GM18520 (cell line): ENCODE data around the gene HINT3.
"Not testable (repeated sequence)": the region's sequence is repeated elsewhere in the genome, so short reads cannot be mapped to it uniquely, and the experiment has no call there.

Experiments
- ATAC-seq: cut with Tn5 transposase; IDR thresholded peaks from one replicate; pipeline ENCODE4 v1.9.1; 2021; ENCODE audit not compliant: unreplicated experiment

HINT3 gene

GRCh38 chr6:125959041-125959440 is 2.5 kb downstream of the HINT3 start:
- no peak for ATAC-seq

GRCh38 chr6:125961117-125961516 is 4.5 kb downstream of the HINT3 start:
- ATAC-seq = no peak

- ATAC-seq = no peak
Measured at GRCh38 chr6:125962900-125963497, 6.4 kb downstream of the HINT3 start.

GRCh38 chr6:125963817-125964216 is 7.2 kb downstream of the HINT3 start:
- ATAC-seq = no peak

- no peak for ATAC-seq
Measured at GRCh38 chr6:125966569-125966968, 10.0 kb downstream of the HINT3 start.

- peak; percentile 55 for ATAC-seq
Measured at GRCh38 chr6:125968493-125968892, 11.9 kb downstream of the HINT3 start.

GRCh38 chr6:125970760-125971159 is 14.2 kb downstream of the HINT3 start:
- ATAC-seq = no peak

GRCh38 chr6:125972478-125972877 is 15.9 kb downstream of the HINT3 start:
- not testable (repeated sequence) for ATAC-seq

GRCh38 chr6:125974214-125974866 is 17.8 kb downstream of the HINT3 start:
- ATAC-seq = peak; percentile 68

- ATAC-seq = no peak
Measured at GRCh38 chr6:125979101-125979500, 22.5 kb downstream of the HINT3 start.

- ATAC-seq = no peak
Measured at GRCh38 chr6:125981571-125982185, 25.1 kb downstream of the HINT3 start.

GRCh38 chr6:125983246-125983945 is 26.8 kb downstream of the HINT3 start:
- ATAC-seq = no peak

- no peak for ATAC-seq
Measured at GRCh38 chr6:125984311-125984710, 27.7 kb downstream of the HINT3 start.

- no peak for ATAC-seq
Measured at GRCh38 chr6:125985522-125985921, 29.0 kb downstream of the HINT3 start.

GRCh38 chr6:125985979-125986300 is 29.4 kb downstream of the HINT3 start:
- ATAC-seq = no peak

- ATAC-seq = peak; percentile 95
Measured at GRCh38 chr6:125986301-125987025, 29.9 kb downstream of the HINT3 start, which contains the start of gene TRMT11. Gene TRMT11, plus strand, starts transcription at chr6:125986540. Its CDS starts 11 bp downstream, at chr6:125986551.

- no peak for ATAC-seq
Measured at GRCh38 chr6:125987026-125987617, 30.6 kb downstream of the HINT3 start.

- ATAC-seq = no peak
Measured at GRCh38 chr6:125988280-125988679, 31.7 kb downstream of the HINT3 start.

- ATAC-seq = no peak
Measured at GRCh38 chr6:125989631-125990030, 33.1 kb downstream of the HINT3 start.

- ATAC-seq = no peak
Measured at GRCh38 chr6:125991653-125992052, 35.1 kb downstream of the HINT3 start.
